A549 (cell line): ENCODE results near the gene EXOC3. TPM values are rescaled to one million over a fixed set of nuclear protein-coding genes. Genes with fewer than 3 reads are reported as not detected.

Experiments used
- ATAC-seq, 2 experiments: fragments of 200-7000 bp in 1 of 2; fragments of >200 bp in 1 of 2; cut with Nextera tagmentation in 1 of 2; cut with Tn5 transposase in 1 of 2; 3 replicates each; pipeline versions ENCODE4 v1.8.0 to v1.9.1; 2018 to 2020; ENCODE audit warnings: mild to moderate bottlenecking in 1 of 2, moderate library complexity in 1 of 2
- CTCF ChIA-PET: fragments of 300-600 bp; sonication (Branson Sonifier 250); formaldehyde crosslinking; extraction: SDS; loops from one replicate; lab custom pipeline; 2021; ENCODE audit warnings: antibody characterized with exemption, inconsistent platforms; lab: Yijun Ruan, JAX
- POLR2A ChIA-PET: fragments of 350-600 bp; formaldehyde crosslinking; extraction: SDS; loops from one replicate; lab custom pipeline; 2021; ENCODE audit warnings: antibody characterized with exemption, inconsistent platforms; lab: Yijun Ruan, JAX
- DNase-seq, 2 experiments: peaks; one replicate each; pipeline versions ENCODE4 v3.0.0 to v3.0.0-alpha.2; 2011 to 2016; ENCODE audit warnings: low read depth in 1 of 2, low spot score in 1 of 2
- FAIRE-seq: peaks from 2 replicates; lab custom pipeline; 2011; peaks lifted over from hg19 to GRCh38; lab: Jason Lieb, UNC
- H3K27ac ChIP-seq, 2 experiments: fragments of >200 bp; sonication (Bioruptor Twin); formaldehyde crosslinking; 3 replicates each; pipeline ENCODE4 v1.5.1; 2016 to 2017
- H3K4me1 ChIP-seq: fragments of >200 bp; sonication (Bioruptor Twin); formaldehyde crosslinking; 3 replicates; pipeline ENCODE4 v1.6.1; 2016
- H3K4me2 ChIP-seq: fragments of >200 bp; sonication (Bioruptor Twin); formaldehyde crosslinking; 3 replicates; pipeline ENCODE4 v1.6.1; 2016
- H3K4me3 ChIP-seq: fragments of >200 bp; sonication (Bioruptor Twin); formaldehyde crosslinking; 3 replicates; pipeline ENCODE4 v1.5.1; 2016
- H3K9me3 ChIP-seq: fragments of >200 bp; sonication (Bioruptor Twin); formaldehyde crosslinking; 3 replicates; pipeline ENCODE4 v1.6.1; 2016
- BHLHE40 ChIP-seq: IDR thresholded peaks from 2 replicates; pipeline ENCODE4 v1.6.1; 2012; ENCODE audit warnings: low read depth, low read length, inconsistent platforms
- CBX8 ChIP-seq: fragments of 200-600 bp; sonication (generic); IDR thresholded peaks from 2 replicates; pipeline ENCODE4 v1.6.1; 2016
- CEBPB ChIP-seq, 2 experiments: fragments of >200 bp in 1 of 2; sonication (Bioruptor Twin) in 1 of 2; formaldehyde crosslinking in 1 of 2; IDR thresholded peaks; 2 replicates each; pipeline ENCODE4 v1.6.1; 2012 to 2016
- CHD2 ChIP-seq: fragments of 150-350 bp; IDR thresholded peaks from 2 replicates; pipeline ENCODE4 v1.6.1; 2014; ENCODE audit warnings: low read length; ENCODE audit not compliant: partially characterized antibody
- E2F6 ChIP-seq: IDR thresholded peaks from 2 replicates; pipeline ENCODE4 v1.6.1; 2012; ENCODE audit warnings: low read depth, borderline replicate concordance
- EHF ChIP-seq: fragments of 250-450 bp; sonication (Bioruptor Pico); IDR thresholded peaks from 2 replicates; pipeline ENCODE4 v1.5.0; 2020; ENCODE audit warnings: mild to moderate bottlenecking
- EP300 ChIP-seq, 2 experiments: fragments of >200 bp; sonication (Bioruptor Twin); formaldehyde crosslinking; IDR thresholded peaks; 2 replicates in 1 of 2; 3 replicates in 1 of 2; pipeline ENCODE4 v1.6.1; 2016 to 2017
- ESRRA ChIP-seq: fragments of 150-350 bp; IDR thresholded peaks from 2 replicates; pipeline ENCODE4 v1.6.1; 2014; ENCODE audit warnings: mild to moderate bottlenecking, low read length, borderline replicate concordance
- FOXS1 ChIP-seq: fragments of 250-450 bp; sonication (Bioruptor Pico); IDR thresholded peaks from 2 replicates; pipeline ENCODE4 v1.5.0; 2020; ENCODE audit warnings: mild to moderate bottlenecking, moderate library complexity
- HEYL ChIP-seq: fragments of 250-450 bp; sonication (Bioruptor Pico); IDR thresholded peaks from 2 replicates; pipeline ENCODE4 v1.8.0; 2021; ENCODE audit warnings: mild to moderate bottlenecking, moderate library complexity
- HOXB13 ChIP-seq: fragments of 250-450 bp; sonication (Bioruptor Pico); IDR thresholded peaks from 2 replicates; pipeline ENCODE4 v1.5.0; 2020; ENCODE audit warnings: low read depth, mild to moderate bottlenecking, moderate library complexity
- JUNB ChIP-seq: fragments of >200 bp; sonication (Bioruptor Twin); formaldehyde crosslinking; IDR thresholded peaks from 2 replicates; pipeline ENCODE4 v1.6.1; 2016
- KDM5A ChIP-seq: fragments of 200-600 bp; sonication (generic); IDR thresholded peaks from 2 replicates; pipeline ENCODE4 v1.6.1; 2016; ENCODE audit warnings: antibody characterized with exemption, mild to moderate bottlenecking
- MAX ChIP-seq: IDR thresholded peaks from 2 replicates; pipeline ENCODE4 v1.6.1; 2012
- MAZ ChIP-seq: fragments of 150-350 bp; IDR thresholded peaks from 2 replicates; pipeline ENCODE4 v1.6.1; 2014; ENCODE audit warnings: antibody characterized with exemption, low read depth, low read length, borderline replicate concordance
- NFE2L2 ChIP-seq: fragments of 150-350 bp; conservative IDR thresholded peaks from 2 replicates; pipeline ENCODE4 v1.6.1; 2014; ENCODE audit warnings: low read length
- NPAS2 ChIP-seq: fragments of 250-450 bp; sonication (Bioruptor Pico); IDR thresholded peaks from 2 replicates; pipeline ENCODE4 v1.8.0; 2022; ENCODE audit warnings: mild to moderate bottlenecking, moderate library complexity, borderline replicate concordance
- RAD21 ChIP-seq, 2 experiments: fragments of >200 bp in 1 of 2; sonication (Bioruptor Twin) in 1 of 2; formaldehyde crosslinking in 1 of 2; IDR thresholded peaks in 1 of 2; conservative IDR thresholded peaks in 1 of 2; 2 replicates in 1 of 2; 3 replicates in 1 of 2; pipeline ENCODE4 v1.6.1; 2012 to 2018; ENCODE audit warnings: inconsistent platforms in 1 of 2
- REST ChIP-seq: fragments of 200-600 bp; sonication (generic); IDR thresholded peaks from 2 replicates; pipeline ENCODE4 v1.6.1; 2016; ENCODE audit warnings: antibody characterized with exemption, mild to moderate bottlenecking, moderate library complexity
- RFX5 ChIP-seq: fragments of 450-650 bp; IDR thresholded peaks from 2 replicates; pipeline ENCODE4 v1.7.1; 2014; ENCODE audit warnings: antibody characterized with exemption, mild to moderate bottlenecking, moderate library complexity
- RNF2 ChIP-seq: fragments of 200-600 bp; sonication (generic); IDR thresholded peaks from 2 replicates; pipeline ENCODE4 v1.6.1; 2016; ENCODE audit warnings: low read depth, mild to moderate bottlenecking, antibody characterized with exemption, moderate library complexity, borderline replicate concordance
- SMC3 ChIP-seq: fragments of >200 bp; sonication (Bioruptor Twin); formaldehyde crosslinking; IDR thresholded peaks from 3 replicates; pipeline ENCODE4 v1.6.1; 2018; ENCODE audit warnings: inconsistent platforms
- TFCP2L1 ChIP-seq: fragments of 250-450 bp; sonication (Bioruptor Pico); IDR thresholded peaks from 2 replicates; pipeline ENCODE4 v1.5.0; 2021; ENCODE audit warnings: mild to moderate bottlenecking
- ZFP36 ChIP-seq: fragments of 450-650 bp; IDR thresholded peaks from 2 replicates; pipeline ENCODE4 v1.6.1; 2014; ENCODE audit warnings: borderline replicate concordance; ENCODE audit not compliant: partially characterized antibody
- ZSCAN20 ChIP-seq: fragments of 250-450 bp; sonication (Bioruptor Pico); IDR thresholded peaks from 2 replicates; pipeline ENCODE4 v1.8.0; 2022; ENCODE audit warnings: mild to moderate bottlenecking, moderate library complexity
- WGBS: methylation state at CpG from one replicate; pipeline ENCODE4 v1.1.6; 2017; ENCODE audit errors: missing lambda C conversion rate; 5-methylcytosine and 5-hydroxymethylcytosine counted together
- polyA plus RNA-seq, 4 experiments: library from polyadenylated mRNA; depleted of rRNA in 3 of 4; stranded (reverse); fragments of >200 nt; fragmentation: RNase III in 1 of 4; extraction: RNeasy Plus Mini Kit Qiagen cat#74134 plus additional on column Dnase treatment in 1 of 4; gene quantifications; 2 replicates in 3 of 4; 3 replicates in 1 of 4; pipeline ENCODE4 v1.2.3, GENCODE V29; 2011 to 2017
- TF ChIP-seq, protein P1 (sequence below): fragments of 250-450 bp; sonication (Bioruptor Pico); IDR thresholded peaks from 2 replicates; pipeline ENCODE4 v1.5.0; 2020; ENCODE audit warnings: low read depth, mild to moderate bottlenecking, moderate library complexity

EXOC3 gene
- polyA plus RNA-seq, 2 of the 4 experiments (the other 2 are of a cell fraction): 20.0 to 33.6 TPM

- H3K27ac ChIP-seq: no peak overlapping the region
- FAIRE-seq (no peak), DNase-seq (no peak), ATAC-seq (no peak; a peak in 1 of 6 replicates)
- WGBS: 70% methylated on average over 8 of the region's 18 CpGs
- CTCF ChIA-PET: no interaction called here
- H3K4me1 ChIP-seq: peaks cover 7% of the 10 kb centered on the region
- no peaks in the 10 kb centered on the region for H3K9me3 ChIP-seq
- POLR2A ChIA-PET: no interaction called here
- no peak overlapping the region for H3K4me2 ChIP-seq
- H3K4me3 ChIP-seq: no peak overlapping the region
- TF ChIP-seq CHD2: no peak
- no peak for TF ChIP-seq TFCP2L1 (CRISPR knock-in tag)
- no peak for TF ChIP-seq FOXS1 (CRISPR knock-in tag)
- no peak for TF ChIP-seq JUNB
- TF ChIP-seq ZFP36: no peak
- TF ChIP-seq SMC3: no peak
- TF ChIP-seq NFE2L2: no peak
- no peak for TF ChIP-seq RAD21 (conservative IDR thresholded peaks at IDR 0.05 in 1 of 2, IDR thresholded peaks at IDR 0.05 in 1 of 2)
- TF ChIP-seq RFX5: no peak
- no peak for TF ChIP-seq HEYL
- no peak for TF ChIP-seq KDM5A
- TF ChIP-seq CBX8: no peak
- TF ChIP-seq ESRRA: no peak
- no peak for TF ChIP-seq E2F6
- no peak for TF ChIP-seq MAZ
- no peak for TF ChIP-seq BHLHE40
- TF ChIP-seq HOXB13 (CRISPR knock-in tag): no peak
Measured at GRCh38 chr5:478982-479535, 36.1 kb downstream of the EXOC3 start.

GRCh38 chr5:479566-480319, 36.8 kb downstream of the EXOC3 start:
- no peak for TF ChIP-seq TFCP2L1 (CRISPR knock-in tag)
- WGBS: 80% methylated on average over 23 of the region's 34 CpGs
- no peaks in the 10 kb centered on the region for H3K9me3 ChIP-seq
- peaks cover 6% of the 10 kb centered on the region for H3K4me1 ChIP-seq
- H3K4me3 ChIP-seq: no peak overlapping the region
- H3K27ac ChIP-seq: no peak overlapping the region
- ATAC-seq (no peak), FAIRE-seq (no peak), DNase-seq (no peak)
- no peak overlapping the region for H3K4me2 ChIP-seq
- ChIA-PET CTCF (no interaction called here), POLR2A (no interaction called here)

DNA sequence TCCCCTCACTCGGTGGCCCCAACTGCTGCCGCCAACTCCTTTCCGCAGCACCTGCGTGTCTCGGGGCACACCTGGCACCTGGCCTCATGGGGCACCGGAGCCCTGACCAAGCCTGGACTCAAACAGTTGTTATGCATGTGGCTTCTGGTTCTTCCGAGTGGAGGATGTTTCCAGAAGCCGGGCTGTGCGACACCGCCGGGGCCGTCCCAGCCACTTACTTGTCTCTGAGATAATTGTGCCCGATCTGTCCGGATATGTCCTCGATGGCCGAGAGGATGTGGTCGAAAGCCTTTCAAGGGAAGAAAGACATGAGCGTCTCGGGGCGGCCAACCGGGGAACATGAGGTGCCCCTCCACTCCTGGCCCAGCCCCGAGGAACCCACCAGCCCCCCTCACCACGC, 38.4 kb downstream of the EXOC3 start:
- Histone ChIP-seq H3K27ac (no peak overlapping the region), H3K4me2 (no peak overlapping the region), H3K4me1 (no peaks in the 10 kb centered on the region), H3K4me3 (no peak overlapping the region), H3K9me3 (no peaks in the 10 kb centered on the region)
- FAIRE-seq (no peak), ATAC-seq (no peak), DNase-seq (no peak)
- 84% methylated on average over 21 of the region's 23 CpGs for whole genome bisulfite sequencing
- ChIA-PET POLR2A (no interaction called here), CTCF (no interaction called here)
- no peak for TF ChIP-seq NPAS2
- TF ChIP-seq ZSCAN20 (CRISPR knock-in tag): no peak
- TF ChIP-seq KDM5A: no peak
- no peak for TF ChIP-seq EHF (CRISPR knock-in tag)
- no peak for TF ChIP-seq CBX8
- no peak for TF ChIP-seq CEBPB (IDR thresholded peaks at IDR 0.05)
- TF ChIP-seq E2F6: no peak
- no peak for TF ChIP-seq EP300 (IDR thresholded peaks at IDR 0.05)
- TF ChIP-seq, protein P1, sequence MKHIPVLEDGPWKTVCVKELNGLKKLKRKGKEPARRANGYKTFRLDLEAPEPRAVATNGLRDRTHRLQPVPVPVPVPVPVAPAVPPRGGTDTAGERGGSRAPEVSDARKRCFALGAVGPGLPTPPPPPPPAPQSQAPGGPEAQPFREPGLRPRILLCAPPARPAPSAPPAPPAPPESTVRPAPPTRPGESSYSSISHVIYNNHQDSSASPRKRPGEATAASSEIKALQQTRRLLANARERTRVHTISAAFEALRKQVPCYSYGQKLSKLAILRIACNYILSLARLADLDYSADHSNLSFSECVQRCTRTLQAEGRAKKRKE: no peak
- TF ChIP-seq MAX: no peak
- TF ChIP-seq RNF2: no peak
- TF ChIP-seq REST: no peak
